PC-3 (cell line): Measurements from ENCODE around the gene SFT2D1. TPM values are rescaled to one million over a fixed set of nuclear protein-coding genes. Genes with fewer than 3 reads are reported as not detected.

Source experiments
- ATAC-seq: fragments of 200-7000 bp; cut with Tn5 transposase; 2 replicates; pipeline ENCODE4 v1.9.1; 2020; ENCODE audit warnings: mild to moderate bottlenecking, moderate library complexity
- BruUV-seq: library from RNA; stranded (reverse); fragments of 400-500 nt; replicated peaks from 2 replicates; lab custom pipeline; 2021; lab: Mats Ljungman, UMichigan
- CTCF ChIA-PET: fragments of 300-600 bp; sonication (Branson Sonifier 250); formaldehyde crosslinking; loops from one replicate; lab custom pipeline; 2022; ENCODE audit warnings: antibody characterized with exemption; lab: Charles Lee
- POLR2A ChIA-PET: fragments of 300-600 bp; sonication (Branson Sonifier 250); formaldehyde crosslinking; loops from one replicate; lab custom pipeline; 2022; ENCODE audit warnings: antibody characterized with exemption; ENCODE audit not compliant: unreplicated experiment; lab: Charles Lee
- DNase-seq: peaks from one replicate; pipeline ENCODE4 v3.0.0-alpha.2; 2015
- H2AFZ ChIP-seq: fragments of 300-600 bp; sonication (generic); 2 replicates; pipeline ENCODE4 v1.6.0; 2016; ENCODE audit warnings: antibody characterized with exemption, low read length
- H3F3A ChIP-seq: fragments of 300-600 bp; sonication (generic); one replicate; pipeline ENCODE4 v1.6.0; 2017; ENCODE audit warnings: antibody characterized with exemption, low read length, control low read depth, mild to moderate bottlenecking; ENCODE audit not compliant: unreplicated experiment
- H3K27ac ChIP-seq: fragments of 300-600 bp; sonication (generic); 2 replicates; pipeline ENCODE4 v1.5.1; 2016; ENCODE audit warnings: mild to moderate bottlenecking, low read length
- H3K27me3 ChIP-seq: fragments of 300-600 bp; sonication (generic); 2 replicates; pipeline ENCODE4 v1.6.1; 2016; ENCODE audit warnings: low read length, mixed read lengths
- H3K36me3 ChIP-seq: fragments of 300-600 bp; sonication (generic); 2 replicates; pipeline ENCODE4 v1.6.1; 2016; ENCODE audit warnings: low read depth, mixed run types, low read length, mixed read lengths
- H3K4me1 ChIP-seq: fragments of 300-600 bp; sonication (generic); 2 replicates; pipeline ENCODE4 v1.5.1; 2016; ENCODE audit warnings: low read length; ENCODE audit not compliant: insufficient read depth
- H3K4me2 ChIP-seq: fragments of 300-600 bp; sonication (generic); 2 replicates; pipeline ENCODE4 v1.6.0; 2016; ENCODE audit warnings: low read length
- H3K4me3 ChIP-seq: fragments of 300-600 bp; sonication (generic); 2 replicates; pipeline ENCODE4 v1.5.1; 2016; ENCODE audit warnings: mild to moderate bottlenecking, low read length, mixed read lengths
- H3K79me2 ChIP-seq: fragments of 300-600 bp; sonication (generic); 2 replicates; pipeline ENCODE4 v1.6.1; 2017; ENCODE audit warnings: low read length, mixed read lengths
- H3K9ac ChIP-seq: fragments of 300-600 bp; sonication (generic); 2 replicates; pipeline ENCODE4 v1.6.0; 2016; ENCODE audit warnings: mild to moderate bottlenecking, low read length
- H3K9me2 ChIP-seq: fragments of 300-600 bp; sonication (generic); replicated peaks from 2 replicates; pipeline ENCODE4 v1.6.1; 2016; ENCODE audit warnings: mixed run types, low read length, mixed read lengths
- H3K9me3 ChIP-seq: fragments of 300-600 bp; sonication (generic); 2 replicates; pipeline ENCODE4 v1.6.1; 2016; ENCODE audit warnings: low read length, mixed read lengths
- H4K20me1 ChIP-seq: fragments of 300-600 bp; sonication (generic); 2 replicates; pipeline ENCODE4 v1.6.1; 2016; ENCODE audit warnings: low read length, mixed read lengths
- EZH2 ChIP-seq: fragments of 300-600 bp; sonication (generic); IDR thresholded peaks from one replicate; pipeline ENCODE4 v1.6.1; 2017; ENCODE audit warnings: antibody characterized with exemption, mild to moderate bottlenecking, low read length; ENCODE audit not compliant: unreplicated experiment
- EZH2phosphoT487 ChIP-seq: fragments of 300-600 bp; sonication (generic); IDR thresholded peaks from 2 replicates; pipeline ENCODE4 v1.6.1; 2018; ENCODE audit warnings: mild to moderate bottlenecking, antibody characterized with exemption, low read length, borderline replicate concordance
- intact Hi-C: fragments of 100-400 bp; cut with micrococcal nuclease; formaldehyde crosslinking; loops from 2 replicates; pipeline ENCODE4 v1.9.0; 2023
- total RNA-seq: library from RNA; depleted of rRNA; stranded (reverse); fragments of >200 nt; gene quantifications from 2 replicates; pipeline ENCODE4 v1.2.3, GENCODE V29; 2014
- TF ChIP-seq, protein P1 (sequence below): fragments of 300-600 bp; sonication (generic); conservative IDR thresholded peaks from 2 replicates; pipeline ENCODE4 v1.5.1; 2017; ENCODE audit warnings: antibody characterized with exemption, low read depth, mild to moderate bottlenecking, low read length

The SFT2D1 gene
- total RNA-seq, 1 experiment from 2014 or later: 28.0 TPM

- CTCF ChIA-PET: no interaction called here
- Histone ChIP-seq H2AFZ (0 out of 2 replicates have a peak overlapping the region, but pooled peaks have one; percentile 93), H3K27ac (no peak overlapping the region), H3K9me2 (no peaks in the 10 kb centered on the region), H3K79me2 (peaks cover 55% of the 10 kb centered on the region), H3K9me3 (no peaks in the 10 kb centered on the region), H3K36me3 (no peaks in the 10 kb centered on the region), H3K4me2 (peak overlapping the region; percentile 99), H3K4me1 (no peaks in the 10 kb centered on the region), H3F3A (no peaks in the 10 kb centered on the region), H3K27me3 (no peaks in the 10 kb centered on the region), H4K20me1 (no peaks in the 10 kb centered on the region), H3K4me3 (peak overlapping the region; percentile 98), H3K9ac (peak overlapping the region; percentile 95)
- BruUV-seq: no TSS peak
- POLR2A ChIA-PET: no interaction called here
- intact Hi-C loops: no loop called here
- TF ChIP-seq EZH2: no peak
- TF ChIP-seq, protein P1, sequence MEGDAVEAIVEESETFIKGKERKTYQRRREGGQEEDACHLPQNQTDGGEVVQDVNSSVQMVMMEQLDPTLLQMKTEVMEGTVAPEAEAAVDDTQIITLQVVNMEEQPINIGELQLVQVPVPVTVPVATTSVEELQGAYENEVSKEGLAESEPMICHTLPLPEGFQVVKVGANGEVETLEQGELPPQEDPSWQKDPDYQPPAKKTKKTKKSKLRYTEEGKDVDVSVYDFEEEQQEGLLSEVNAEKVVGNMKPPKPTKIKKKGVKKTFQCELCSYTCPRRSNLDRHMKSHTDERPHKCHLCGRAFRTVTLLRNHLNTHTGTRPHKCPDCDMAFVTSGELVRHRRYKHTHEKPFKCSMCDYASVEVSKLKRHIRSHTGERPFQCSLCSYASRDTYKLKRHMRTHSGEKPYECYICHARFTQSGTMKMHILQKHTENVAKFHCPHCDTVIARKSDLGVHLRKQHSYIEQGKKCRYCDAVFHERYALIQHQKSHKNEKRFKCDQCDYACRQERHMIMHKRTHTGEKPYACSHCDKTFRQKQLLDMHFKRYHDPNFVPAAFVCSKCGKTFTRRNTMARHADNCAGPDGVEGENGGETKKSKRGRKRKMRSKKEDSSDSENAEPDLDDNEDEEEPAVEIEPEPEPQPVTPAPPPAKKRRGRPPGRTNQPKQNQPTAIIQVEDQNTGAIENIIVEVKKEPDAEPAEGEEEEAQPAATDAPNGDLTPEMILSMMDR: no peak
- TF ChIP-seq EZH2phosphoT487: no peak
- DNase-seq (no peak), ATAC-seq (no peak)
These were observed 881 bp downstream of the SFT2D1 start for GRCh38 chr6:166341464-166341863.

DNA sequence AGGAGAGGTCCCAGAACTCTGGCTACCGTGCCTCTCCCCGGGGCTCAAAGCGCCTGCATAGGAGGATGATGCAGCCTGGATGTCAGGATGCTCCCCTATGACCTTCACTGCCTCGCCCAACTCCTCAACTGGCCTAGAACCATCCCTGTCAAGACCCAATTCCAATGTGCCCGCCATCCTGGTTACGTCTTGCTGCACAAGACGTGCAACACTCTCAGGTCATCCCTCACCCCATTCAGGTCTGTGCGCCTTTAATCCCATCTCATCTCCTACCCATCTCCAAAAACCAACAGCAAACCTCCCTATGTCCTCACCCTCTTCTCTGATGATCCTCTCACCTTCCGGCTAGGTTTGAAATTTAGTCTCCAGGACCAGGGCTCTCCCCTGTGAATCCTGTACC lies 3.5 kb downstream of the SFT2D1 start:
- no peaks in the 10 kb centered on the region for H3K9me2 ChIP-seq
- peaks cover 59% of the 10 kb centered on the region for H3K79me2 ChIP-seq
- no peak for TF ChIP-seq EZH2phosphoT487
- TF ChIP-seq, protein P1: no peak
- no peak for TF ChIP-seq EZH2
- H3K27me3 ChIP-seq: no peaks in the 10 kb centered on the region
- H2AFZ ChIP-seq: no peak overlapping the region
- ATAC-seq: no peak
- DNase-seq: no peak
- H3K4me3 ChIP-seq: no peak overlapping the region
- no peaks in the 10 kb centered on the region for H4K20me1 ChIP-seq
- no peaks in the 10 kb centered on the region for H3F3A ChIP-seq
- H3K9me3 ChIP-seq: no peaks in the 10 kb centered on the region
- BruUV-seq: no TSS peak
- no peak overlapping the region for H3K9ac ChIP-seq
- H3K4me2 ChIP-seq: no peak overlapping the region
- no peaks in the 10 kb centered on the region for H3K4me1 ChIP-seq
- peaks cover 4% of the 10 kb centered on the region; the same call in 1 of the 2 replicates for H3K36me3 ChIP-seq
- intact Hi-C loops: no loop called here
- CTCF ChIA-PET: no interaction called here
- no peak overlapping the region for H3K27ac ChIP-seq
- POLR2A ChIA-PET: no interaction called here

GRCh38 chr6:166336847-166337246 lies 5.5 kb downstream of the SFT2D1 start:
- BruUV-seq: no TSS peak
- Histone ChIP-seq H3K9me3 (no peaks in the 10 kb centered on the region), H3K4me3 (no peak overlapping the region), H3K4me2 (no peak overlapping the region), H3K4me1 (no peaks in the 10 kb centered on the region), H3K27ac (no peak overlapping the region), H3K9me2 (no peaks in the 10 kb centered on the region), H3K27me3 (no peaks in the 10 kb centered on the region), H3K79me2 (peaks cover 68% of the 10 kb centered on the region), H3F3A (no peaks in the 10 kb centered on the region), H2AFZ (no peak overlapping the region), H3K36me3 (peaks cover 4% of the 10 kb centered on the region; the same call in 1 of the 2 replicates), H3K9ac (no peak overlapping the region), H4K20me1 (no peaks in the 10 kb centered on the region)
- intact Hi-C loops: no loop called here
- no peak for TF ChIP-seq EZH2
- no peak for TF ChIP-seq EZH2phosphoT487
- TF ChIP-seq, protein P1: no peak
- ATAC-seq (no peak), DNase-seq (no peak)
- POLR2A ChIA-PET: no interaction called here
- CTCF ChIA-PET: no interaction called here
